GM21423 (cell line): ENCODE results near the gene SMARCD1.

Experiments used
- ATAC-seq: cut with Tn5 transposase; IDR thresholded peaks from one replicate; pipeline ENCODE4 v1.9.1; 2021; ENCODE audit warnings: mild to moderate bottlenecking, moderate library complexity; ENCODE audit not compliant: unreplicated experiment

The SMARCD1 gene

DNA sequence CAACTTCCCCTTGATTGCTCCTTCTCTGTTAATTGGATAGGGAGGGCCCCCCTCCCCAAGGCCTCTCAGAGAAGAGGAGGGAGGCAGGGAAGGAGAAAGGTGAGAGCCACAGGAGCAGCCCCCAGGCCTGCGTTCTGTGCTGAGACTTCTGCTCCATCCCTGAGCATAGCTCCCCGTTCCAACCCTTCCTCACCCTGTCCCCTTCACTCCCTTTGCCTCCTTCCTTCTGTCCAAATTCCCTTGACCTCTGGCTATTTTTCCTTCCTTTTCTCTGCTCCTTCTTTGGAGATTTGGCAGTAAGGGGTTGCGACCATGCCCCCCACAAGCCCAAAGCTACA is 28.5 kb upstream of the SMARCD1 start:
- ATAC-seq: no peak

- ATAC-seq: no peak
Measured at GRCh38 chr12:50057000-50057841, 27.9 kb upstream of the SMARCD1 start, which contains the start of gene ASIC1. Gene ASIC1, plus strand, starts transcription at chr12:50057596. Its CDS starts 1,171 bp downstream, at chr12:50058767.

- no peak for ATAC-seq
Measured at GRCh38 chr12:50057896-50058670, 27.1 kb upstream of the SMARCD1 start.

GRCh38 chr12:50058743-50059312 is 26.3 kb upstream of the SMARCD1 start:
- no peak for ATAC-seq

- no peak for ATAC-seq
Measured at GRCh38 chr12:50059440-50060119, 25.6 kb upstream of the SMARCD1 start.

GRCh38 chr12:50060120-50060468 is 25.0 kb upstream of the SMARCD1 start:
- ATAC-seq: no peak

GRCh38 chr12:50061171-50061570 is 24.0 kb upstream of the SMARCD1 start:
- ATAC-seq: no peak

DNA sequence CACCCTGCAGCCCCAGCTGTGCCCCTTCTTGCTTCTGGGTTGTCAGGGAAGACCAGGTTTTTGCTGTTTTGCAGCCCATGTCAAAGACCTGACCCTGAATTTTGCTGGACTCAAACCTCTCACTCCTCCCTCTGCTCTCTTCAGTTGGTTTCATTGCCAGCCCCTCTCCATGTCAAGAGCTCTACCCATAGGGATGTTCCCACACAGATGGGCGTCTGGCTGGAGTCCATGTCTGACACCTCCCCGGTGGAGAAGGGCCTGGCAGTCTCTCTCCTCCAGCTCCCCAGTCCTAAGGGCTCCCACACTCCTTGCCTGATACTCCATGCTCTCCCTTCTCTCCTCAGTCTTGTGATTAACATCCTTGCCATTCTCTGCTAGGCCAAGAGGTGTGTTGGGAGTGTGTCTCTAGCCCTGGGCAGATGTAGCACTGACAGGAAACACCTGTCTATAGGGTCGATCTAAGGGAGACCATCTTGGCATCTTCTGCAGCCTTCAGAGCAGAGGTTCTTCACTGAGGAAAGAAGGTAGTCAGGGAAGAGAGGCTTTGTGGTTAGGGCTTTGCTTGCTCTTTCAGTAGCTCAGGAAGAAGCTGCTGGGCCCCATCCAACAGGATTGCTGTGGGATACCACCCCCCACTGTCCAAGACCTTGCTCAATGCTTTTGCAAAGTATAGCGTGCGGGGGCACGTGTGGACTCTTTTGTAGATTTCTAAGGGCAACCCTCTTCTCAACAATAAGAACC is 23.0 kb upstream of the SMARCD1 start:
- ATAC-seq: no peak

DNA sequence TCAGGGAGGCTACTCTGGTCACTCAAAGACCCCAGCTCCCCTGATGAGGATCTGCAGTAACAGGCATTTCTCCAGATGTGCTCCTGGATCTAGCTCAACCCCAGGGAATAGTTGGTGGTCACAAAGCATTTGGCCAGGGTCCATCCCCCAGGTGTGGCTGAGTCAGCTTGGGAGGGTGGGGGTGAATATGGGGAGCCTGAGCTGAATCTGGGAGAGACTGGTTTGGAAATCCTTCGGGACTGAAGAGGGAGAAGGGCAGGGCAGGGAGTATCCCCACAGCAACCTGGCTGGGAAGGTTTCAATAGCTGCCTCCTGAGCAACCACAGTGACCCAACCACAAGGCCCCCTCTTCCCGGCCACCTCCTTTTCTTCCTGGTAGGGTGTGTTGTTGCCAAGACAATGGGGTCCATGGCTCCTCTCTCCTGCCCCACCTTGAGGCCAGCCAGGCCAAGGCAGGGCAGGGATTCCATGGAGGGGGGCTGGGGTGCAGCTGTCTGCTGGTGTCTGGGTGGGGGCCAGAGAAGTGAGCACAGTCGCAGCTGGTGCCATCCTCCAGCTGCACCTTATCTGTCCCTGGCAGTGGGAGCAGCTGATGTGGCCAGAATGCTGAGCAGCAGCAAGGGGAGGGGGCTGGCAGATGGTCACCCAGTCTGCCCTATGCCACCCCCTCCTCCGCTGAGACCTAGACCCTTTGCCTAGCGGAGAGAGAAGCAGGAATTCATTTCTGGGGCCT is 22.2 kb upstream of the SMARCD1 start:
- no peak for ATAC-seq

DNA sequence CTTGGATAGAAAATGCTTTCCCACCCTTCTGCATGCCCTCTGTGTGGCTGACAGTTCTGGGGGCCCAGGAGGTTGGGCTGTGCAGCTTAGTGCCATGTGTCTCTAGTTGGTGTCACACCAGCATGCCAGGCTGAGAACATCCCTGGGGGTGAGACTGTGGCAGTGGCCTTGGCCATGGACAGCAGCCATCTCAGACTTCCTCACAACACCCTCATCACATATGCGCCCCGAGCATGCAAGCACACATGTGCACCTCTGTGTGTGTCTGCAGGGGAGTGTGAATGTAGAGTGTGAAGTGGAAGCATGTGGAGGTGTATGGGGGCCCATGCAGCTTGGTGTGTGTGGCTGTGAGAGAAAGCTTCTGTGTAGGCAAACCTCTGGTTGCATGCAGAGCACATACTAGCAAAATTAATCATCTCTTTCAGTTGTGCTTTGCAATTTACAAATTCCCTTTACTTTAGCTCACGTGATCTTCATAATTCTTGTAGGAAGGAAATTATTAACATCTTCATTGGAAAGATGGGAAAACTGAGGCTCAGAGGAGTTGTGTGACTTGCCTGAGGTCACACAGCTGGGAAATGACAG is 19.3 kb upstream of the SMARCD1 start:
- ATAC-seq: no peak

GRCh38 chr12:50066402-50066801 is 18.7 kb upstream of the SMARCD1 start:
- ATAC-seq: no peak

GRCh38 chr12:50069069-50069468 is 16.1 kb upstream of the SMARCD1 start:
- no peak for ATAC-seq

GRCh38 chr12:50069539-50069938 is 15.6 kb upstream of the SMARCD1 start:
- ATAC-seq: no peak

- no peak for ATAC-seq
Measured at GRCh38 chr12:50070314-50071060, 14.7 kb upstream of the SMARCD1 start.

DNA sequence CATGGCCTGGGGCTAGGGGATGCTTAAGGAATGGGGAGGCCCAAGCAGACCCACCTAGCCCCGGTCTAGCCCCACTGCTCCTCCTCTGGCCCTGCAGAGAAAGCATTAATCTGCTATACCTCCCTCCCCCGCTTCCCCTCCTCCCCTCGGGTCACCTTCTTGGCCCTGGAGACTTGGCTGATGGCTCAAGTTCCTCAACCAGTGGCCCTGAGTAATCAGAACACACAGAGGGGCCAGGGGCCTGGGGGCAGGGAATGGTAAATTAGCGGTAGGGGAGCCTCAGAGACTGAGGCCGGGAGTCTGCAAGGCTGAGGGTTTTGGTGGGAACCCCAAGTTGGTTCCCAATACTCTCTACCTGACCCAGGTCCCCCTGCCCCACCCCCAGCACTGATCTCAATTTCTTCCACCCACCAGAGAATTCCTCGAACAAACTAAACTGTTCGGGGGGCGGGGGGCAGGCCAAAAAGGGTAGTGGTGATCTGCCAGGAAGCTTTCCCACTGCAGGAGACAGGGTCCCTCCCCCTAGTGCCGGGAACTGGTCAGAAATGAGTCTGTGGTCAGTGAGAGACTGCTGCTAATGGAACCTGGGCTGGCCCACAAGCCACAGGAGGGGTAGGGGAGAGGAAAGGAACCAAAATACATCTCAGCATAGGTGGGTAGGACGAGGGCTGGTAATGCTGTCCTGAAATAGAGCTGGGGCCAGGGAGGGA is 12.8 kb upstream of the SMARCD1 start:
- no peak for ATAC-seq

DNA sequence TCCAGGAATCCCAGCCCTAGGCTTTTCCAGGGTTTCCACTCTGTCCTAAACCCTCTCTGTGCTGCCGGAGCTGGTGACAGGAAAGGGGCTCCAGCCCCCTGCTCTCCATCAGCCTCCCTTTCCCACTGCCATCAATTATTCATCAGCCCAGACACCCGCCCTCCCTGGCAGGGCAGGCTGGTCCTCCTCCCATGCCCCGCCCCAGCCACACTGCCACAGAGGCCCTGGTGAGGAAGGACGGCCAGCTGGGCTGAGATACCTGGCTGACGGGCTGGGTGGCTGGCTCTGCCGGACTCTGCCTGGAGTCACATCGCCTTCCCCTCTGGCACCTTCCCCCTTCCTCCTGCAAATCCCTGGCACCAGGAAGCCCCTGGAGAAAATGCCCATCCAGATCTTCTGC is 11.9 kb upstream of the SMARCD1 start:
- ATAC-seq: no peak

- ATAC-seq: no peak
Measured at GRCh38 chr12:50073712-50074111, 11.4 kb upstream of the SMARCD1 start.
